GM23338 (cell line): ENCODE measurements around the gene AP3S1. TPM values are rescaled to one million over a fixed set of nuclear protein-coding genes. Genes with fewer than 3 reads are reported as not detected.

ENCODE experiments used
- ATAC-seq: fragments of 200-7000 bp; cut with Tn5 transposase; 3 replicates; pipeline ENCODE4 v1.9.1; 2020
- DNase-seq: peaks from one replicate; pipeline ENCODE4 v3.0.0-alpha.2; 2015; ENCODE audit warnings: low spot score
- H2AFZ ChIP-seq: fragments of 200-600 bp; sonication (generic); 2 replicates; pipeline ENCODE4 v1.8.0; 2016; ENCODE audit warnings: antibody characterized with exemption, mild to moderate bottlenecking, moderate library complexity
- H3F3A ChIP-seq: fragments of 200-600 bp; sonication (generic); replicated peaks from 2 replicates; pipeline ENCODE4 v1.8.0; 2017; ENCODE audit warnings: antibody characterized with exemption, mixed run types, low read depth
- H3K27ac ChIP-seq: fragments of 200-600 bp; sonication (generic); 2 replicates; pipeline ENCODE4 v1.6.1; 2016; ENCODE audit warnings: low read depth
- H3K27me3 ChIP-seq: fragments of 200-600 bp; sonication (generic); 2 replicates; pipeline ENCODE4 v1.8.0; 2016; ENCODE audit warnings: mild to moderate bottlenecking, mixed run types, moderate library complexity; ENCODE audit not compliant: insufficient read depth
- H3K36me3 ChIP-seq: fragments of 200-600 bp; sonication (generic); 2 replicates; pipeline ENCODE4 v1.8.0; 2016; ENCODE audit warnings: mild to moderate bottlenecking; ENCODE audit not compliant: insufficient read depth
- H3K4me1 ChIP-seq: fragments of 200-600 bp; sonication (generic); 2 replicates; pipeline ENCODE4 v1.8.0; 2016; ENCODE audit warnings: mild to moderate bottlenecking, moderate library complexity; ENCODE audit not compliant: insufficient read depth
- H3K4me2 ChIP-seq: fragments of 200-600 bp; sonication (generic); 2 replicates; pipeline ENCODE4 v1.7.1; 2017; ENCODE audit warnings: mixed run types
- H3K4me3 ChIP-seq: fragments of 200-600 bp; sonication (generic); 2 replicates; pipeline ENCODE4 v1.6.1; 2016; ENCODE audit warnings: mixed run types
- H3K79me2 ChIP-seq: fragments of 200-600 bp; sonication (generic); replicated peaks from 2 replicates; pipeline ENCODE4 v1.8.0; 2017; ENCODE audit warnings: mild to moderate bottlenecking; ENCODE audit not compliant: insufficient read depth
- H3K9me2 ChIP-seq: fragments of 200-600 bp; sonication (generic); 2 replicates; pipeline ENCODE4 v1.8.0; 2017; ENCODE audit not compliant: insufficient read depth
- H4K20me1 ChIP-seq: fragments of 200-600 bp; sonication (generic); replicated peaks from 2 replicates; pipeline ENCODE4 v1.8.0; 2017; ENCODE audit warnings: mild to moderate bottlenecking; ENCODE audit not compliant: insufficient read depth
- H3K27ac Mint-ChIP-seq: 2 replicates; pipeline ENCODE4 v1.8.0; 2020; ENCODE audit warnings: inconsistent platforms, mild to moderate bottlenecking, moderate library complexity, mixed read lengths
- H3K27me3 Mint-ChIP-seq: 3 replicates; pipeline ENCODE4 v1.8.0; 2022; ENCODE audit warnings: low read depth, mild to moderate bottlenecking, moderate library complexity, mixed read lengths, inconsistent platforms; ENCODE audit not compliant: insufficient read depth, poor library complexity
- H3K36me3 Mint-ChIP-seq: 3 replicates; pipeline ENCODE4 v1.8.0; 2021; ENCODE audit warnings: low read depth, mild to moderate bottlenecking, inconsistent platforms, moderate library complexity, mixed read lengths
- H3K4me1 Mint-ChIP-seq: 3 replicates; pipeline ENCODE4 v1.8.0; 2020; ENCODE audit warnings: mild to moderate bottlenecking, inconsistent platforms, mixed read lengths
- H3K4me3 Mint-ChIP-seq: 3 replicates; pipeline ENCODE4 v1.8.0; 2021; ENCODE audit warnings: moderate library complexity, mild to moderate bottlenecking, inconsistent platforms, mixed read lengths
- H3K9me3 Mint-ChIP-seq: 3 replicates; pipeline ENCODE4 v1.8.0; 2020; ENCODE audit warnings: moderate library complexity, mild to moderate bottlenecking, inconsistent platforms, mixed read lengths
- EZH2 ChIP-seq: fragments of 200-600 bp; sonication (generic); IDR thresholded peaks from one replicate; pipeline ENCODE4 v1.8.0; 2017; ENCODE audit warnings: antibody characterized with exemption, mild to moderate bottlenecking, low read depth; ENCODE audit not compliant: unreplicated experiment
- EZH2phosphoT487 ChIP-seq: fragments of 200-600 bp; sonication (generic); IDR thresholded peaks from one replicate; pipeline ENCODE4 v1.8.1; 2018; ENCODE audit warnings: antibody characterized with exemption; ENCODE audit not compliant: unreplicated experiment
- JUNB ChIP-seq: IDR thresholded peaks from one replicate; pipeline ENCODE4 v1.6.1; 2016; ENCODE audit warnings: antibody characterized with exemption; ENCODE audit not compliant: unreplicated experiment
- NANOG ChIP-seq: IDR thresholded peaks from 2 replicates; pipeline ENCODE4 v1.6.1; 2016; ENCODE audit warnings: antibody characterized with exemption, borderline replicate concordance
- POLR2AphosphoS5 ChIP-seq: IDR thresholded peaks from 2 replicates; pipeline ENCODE4 v1.6.1; 2016; ENCODE audit warnings: antibody characterized with exemption, low read depth
- REST ChIP-seq: IDR thresholded peaks from one replicate; pipeline ENCODE4 v1.6.1; 2018; ENCODE audit warnings: antibody characterized with exemption; ENCODE audit not compliant: unreplicated experiment
- STAT1 ChIP-seq: IDR thresholded peaks from one replicate; pipeline ENCODE4 v1.6.1; 2016; ENCODE audit warnings: antibody characterized with exemption; ENCODE audit not compliant: unreplicated experiment
- ZNF114 ChIP-seq: fragments of 250-450 bp; sonication (Bioruptor Pico); IDR thresholded peaks from 2 replicates; pipeline ENCODE4 v1.5.0; 2020; ENCODE audit warnings: mild to moderate bottlenecking, moderate library complexity
- ZNF331 ChIP-seq: fragments of 250-450 bp; sonication (Bioruptor Pico); IDR thresholded peaks from 2 replicates; pipeline ENCODE4 v1.5.0; 2020; ENCODE audit warnings: low read depth, mild to moderate bottlenecking, moderate library complexity
- polyA plus RNA-seq: library from polyadenylated mRNA; unstranded; fragments of >200 nt; fragmentation: Nextera tagmentation; extraction: Ambion mirVana; gene quantifications from 2 replicates; pipeline ENCODE4 v1.2.1, GENCODE V29; 2016
- total RNA-seq: library from RNA; depleted of rRNA; stranded (reverse); fragments of >200 nt; shearing (Covaris generic); gene quantifications from 2 replicates; pipeline ENCODE4 v1.2.3, GENCODE V29; 2014
- TF ChIP-seq, protein P1 (sequence below), 2 experiments: fragments of 200-600 bp in 1 of 2; sonication (generic) in 1 of 2; conservative IDR thresholded peaks; 2 replicates each; pipeline versions ENCODE4 v1.5.1 to v1.6.1; 2016 to 2017; ENCODE audit warnings: antibody characterized with exemption in 2 of 2, low read depth in 2 of 2, mild to moderate bottlenecking in 2 of 2, moderate library complexity in 1 of 2
- TF ChIP-seq, protein P2 (sequence below): IDR thresholded peaks from 2 replicates; pipeline ENCODE4 v1.6.1; 2016; ENCODE audit warnings: antibody characterized with exemption

AP3S1 gene
- total and polyA plus RNA-seq, 2 experiments from 2014 or later, result 143 to 232 TPM

GRCh38 chr5:115934388-115934974 lies 92.7 kb downstream of the AP3S1 start:
- Mint-ChIP-seq H3K4me1 (peaks cover 16% of the 10 kb centered on the region), H3K27me3 (no peaks in the 10 kb centered on the region), H3K27ac (no peak overlapping the region), H3K9me3 (no peaks in the 10 kb centered on the region), H3K4me3 (no peak overlapping the region), H3K36me3 (no peaks in the 10 kb centered on the region)
- Histone ChIP-seq H3K79me2 (no peaks in the 10 kb centered on the region), H2AFZ (0 out of 2 replicates have a peak overlapping the region, but pooled peaks have one; percentile 4), H3K4me1 (peaks cover 8% of the 10 kb centered on the region), H4K20me1 (no peaks in the 10 kb centered on the region), H3K27ac (no peak overlapping the region), H3F3A (no peaks in the 10 kb centered on the region), H3K9me2 (no peaks in the 10 kb centered on the region), H3K27me3 (no peaks in the 10 kb centered on the region), H3K4me3 (no peak overlapping the region), H3K36me3 (no peaks in the 10 kb centered on the region), H3K4me2 (no peak overlapping the region)
- TF ChIP-seq NANOG, result no peak
- no peak for DNase-seq
- ATAC-seq, result no peak

DNA sequence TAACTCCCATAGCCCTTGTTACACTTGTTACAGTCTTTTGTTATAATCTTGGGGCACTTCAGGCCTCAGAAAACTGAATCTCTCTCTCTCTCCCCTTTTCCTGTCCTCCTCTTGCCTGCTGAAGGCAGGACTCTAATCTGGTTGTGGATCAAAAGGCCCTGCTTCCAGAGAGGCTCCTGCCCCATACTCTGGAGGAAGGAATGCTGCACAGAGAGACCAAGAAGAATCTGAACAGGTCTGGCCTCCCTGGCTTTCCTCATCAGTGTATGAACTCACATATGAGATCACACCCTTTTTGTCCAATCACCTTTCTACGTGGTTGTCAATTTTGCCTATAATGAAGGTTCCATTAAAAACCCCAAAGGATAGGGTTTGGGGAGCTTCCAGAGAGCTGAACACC lies 94.3 kb downstream of the AP3S1 start:
- no peaks in the 10 kb centered on the region for H3K36me3 Mint-ChIP-seq
- Histone ChIP-seq H3K4me3 (no peak overlapping the region), H3K27ac (no peak overlapping the region), H3F3A (no peaks in the 10 kb centered on the region), H2AFZ (no peak overlapping the region), H3K27me3 (no peaks in the 10 kb centered on the region), H3K9me2 (no peaks in the 10 kb centered on the region), H3K4me1 (peaks cover 13% of the 10 kb centered on the region), H3K4me2 (no peak overlapping the region), H4K20me1 (no peaks in the 10 kb centered on the region), H3K79me2 (no peaks in the 10 kb centered on the region), H3K36me3 (no peaks in the 10 kb centered on the region)
- H3K4me3 Mint-ChIP-seq, result no peak overlapping the region
- no peak for ATAC-seq
- H3K9me3 Mint-ChIP-seq, result no peaks in the 10 kb centered on the region
- no peak for DNase-seq
- H3K4me1 Mint-ChIP-seq, result peaks cover 21% of the 10 kb centered on the region
- no peaks in the 10 kb centered on the region for H3K27me3 Mint-ChIP-seq
- no peak overlapping the region for H3K27ac Mint-ChIP-seq
- TF ChIP-seq EZH2 (no peak), NANOG (no peak), POLR2AphosphoS5 (no peak), ZNF114 (CRISPR knock-in tag) (no peak), ZNF331 (CRISPR knock-in tag) (no peak), JUNB (no peak), STAT1 (no peak), REST (no peak), EZH2phosphoT487 (no peak)
- TF ChIP-seq, protein P1, sequence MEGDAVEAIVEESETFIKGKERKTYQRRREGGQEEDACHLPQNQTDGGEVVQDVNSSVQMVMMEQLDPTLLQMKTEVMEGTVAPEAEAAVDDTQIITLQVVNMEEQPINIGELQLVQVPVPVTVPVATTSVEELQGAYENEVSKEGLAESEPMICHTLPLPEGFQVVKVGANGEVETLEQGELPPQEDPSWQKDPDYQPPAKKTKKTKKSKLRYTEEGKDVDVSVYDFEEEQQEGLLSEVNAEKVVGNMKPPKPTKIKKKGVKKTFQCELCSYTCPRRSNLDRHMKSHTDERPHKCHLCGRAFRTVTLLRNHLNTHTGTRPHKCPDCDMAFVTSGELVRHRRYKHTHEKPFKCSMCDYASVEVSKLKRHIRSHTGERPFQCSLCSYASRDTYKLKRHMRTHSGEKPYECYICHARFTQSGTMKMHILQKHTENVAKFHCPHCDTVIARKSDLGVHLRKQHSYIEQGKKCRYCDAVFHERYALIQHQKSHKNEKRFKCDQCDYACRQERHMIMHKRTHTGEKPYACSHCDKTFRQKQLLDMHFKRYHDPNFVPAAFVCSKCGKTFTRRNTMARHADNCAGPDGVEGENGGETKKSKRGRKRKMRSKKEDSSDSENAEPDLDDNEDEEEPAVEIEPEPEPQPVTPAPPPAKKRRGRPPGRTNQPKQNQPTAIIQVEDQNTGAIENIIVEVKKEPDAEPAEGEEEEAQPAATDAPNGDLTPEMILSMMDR (conservative IDR thresholded peaks at IDR 0.05; ENCODE audit: low read depth in 2 of 2), result no peak
- TF ChIP-seq, protein P2, sequence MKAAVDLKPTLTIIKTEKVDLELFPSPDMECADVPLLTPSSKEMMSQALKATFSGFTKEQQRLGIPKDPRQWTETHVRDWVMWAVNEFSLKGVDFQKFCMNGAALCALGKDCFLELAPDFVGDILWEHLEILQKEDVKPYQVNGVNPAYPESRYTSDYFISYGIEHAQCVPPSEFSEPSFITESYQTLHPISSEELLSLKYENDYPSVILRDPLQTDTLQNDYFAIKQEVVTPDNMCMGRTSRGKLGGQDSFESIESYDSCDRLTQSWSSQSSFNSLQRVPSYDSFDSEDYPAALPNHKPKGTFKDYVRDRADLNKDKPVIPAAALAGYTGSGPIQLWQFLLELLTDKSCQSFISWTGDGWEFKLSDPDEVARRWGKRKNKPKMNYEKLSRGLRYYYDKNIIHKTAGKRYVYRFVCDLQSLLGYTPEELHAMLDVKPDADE, result no peak
